GM19238 (cell line): ENCODE data around the gene OMP.

Experiments used
- DNase-seq: peaks from one replicate; pipeline ENCODE4 v3.0.0; 2011; ENCODE audit warnings: low spot score; ENCODE audit not compliant: insufficient read length

The OMP gene

GRCh38 chr11:77103319-77103718, 679 bp downstream of the OMP start:
- no peak for DNase-seq

GRCh38 chr11:77104727-77105126, 2.1 kb downstream of the OMP start:
- no peak for DNase-seq

DNA sequence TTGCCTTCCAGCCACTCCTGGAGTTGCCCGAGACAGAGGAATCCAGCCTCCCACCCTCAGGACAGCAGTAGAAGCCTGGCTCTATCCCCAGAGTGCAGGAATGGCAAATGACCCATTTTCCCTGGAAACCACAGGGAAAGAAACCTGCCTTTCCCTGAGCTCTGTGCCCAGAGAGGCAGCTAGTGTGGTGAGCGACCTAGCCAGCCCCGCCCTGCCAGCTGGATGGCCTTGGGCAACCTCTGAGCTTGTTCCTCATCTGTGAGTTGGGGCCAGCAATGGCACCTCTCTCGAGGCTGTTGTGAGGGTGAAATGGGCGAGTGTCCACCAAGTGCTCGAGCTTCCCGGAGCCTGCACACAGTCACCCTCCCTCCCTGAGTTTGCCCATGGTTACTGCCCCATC, 3.7 kb downstream of the OMP start:
- DNase-seq, result no peak

GRCh38 chr11:77106759-77107158, 4.1 kb downstream of the OMP start:
- DNase-seq, result no peak

- DNase-seq, result no peak
Observed at GRCh38 chr11:77107950-77108349, 5.3 kb downstream of the OMP start.

DNA sequence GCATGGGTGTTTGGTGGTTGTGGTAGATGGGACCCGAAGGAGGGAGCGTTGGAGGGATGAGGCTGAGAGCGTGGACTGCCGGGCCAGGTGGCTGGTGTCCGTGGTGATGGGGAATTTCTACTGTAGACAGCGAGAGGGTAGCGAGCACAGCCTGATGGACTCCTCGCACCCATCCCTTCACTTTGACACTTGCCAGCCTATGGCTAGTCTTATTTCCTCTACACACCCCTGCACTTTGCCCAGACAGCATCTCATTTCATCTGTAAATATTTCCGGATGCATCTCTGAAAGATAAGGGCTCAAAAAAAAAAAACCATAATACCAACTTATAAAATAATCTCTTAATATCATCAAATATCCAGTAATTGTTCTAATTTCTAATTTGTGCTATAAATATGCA, 5.8 kb downstream of the OMP start:
- DNase-seq, result no peak

GRCh38 chr11:77109236-77110019, 6.8 kb downstream of the OMP start:
- no peak for DNase-seq

DNA sequence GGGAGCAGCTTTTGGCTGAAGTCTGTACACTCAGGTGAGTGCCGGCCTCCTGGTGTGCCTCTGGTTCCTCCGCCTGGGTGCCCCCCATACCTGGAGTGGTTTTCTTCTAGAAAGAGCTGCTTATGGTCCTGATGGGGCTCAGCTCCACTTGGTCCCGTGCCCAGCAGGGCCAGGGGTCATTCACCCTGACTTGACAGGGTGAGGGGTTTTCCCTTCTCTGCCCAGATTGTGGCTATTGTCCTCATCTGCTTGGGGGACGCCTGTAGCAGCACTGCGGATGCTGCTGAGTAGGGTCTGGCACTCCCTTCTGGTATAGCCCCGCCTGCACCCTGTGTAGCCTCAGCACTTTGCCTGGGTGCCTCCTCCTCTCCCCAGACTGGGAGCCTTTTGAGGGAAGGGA, 8.2 kb downstream of the OMP start:
- no peak for DNase-seq

GRCh38 chr11:77111277-77111676, 8.6 kb downstream of the OMP start:
- DNase-seq, result no peak

- DNase-seq, result no peak
Observed at GRCh38 chr11:77111946-77112345, 9.3 kb downstream of the OMP start.

GRCh38 chr11:77112641-77113381, 10.2 kb downstream of the OMP start:
- no peak for DNase-seq

- no peak for DNase-seq
Observed at GRCh38 chr11:77113382-77114088, 10.9 kb downstream of the OMP start.

- no peak for DNase-seq
Observed at GRCh38 chr11:77114089-77114463, 11.4 kb downstream of the OMP start.

GRCh38 chr11:77115181-77115611, 12.6 kb downstream of the OMP start:
- DNase-seq, result no peak

GRCh38 chr11:77115956-77116355, 13.3 kb downstream of the OMP start:
- DNase-seq, result no peak

DNA sequence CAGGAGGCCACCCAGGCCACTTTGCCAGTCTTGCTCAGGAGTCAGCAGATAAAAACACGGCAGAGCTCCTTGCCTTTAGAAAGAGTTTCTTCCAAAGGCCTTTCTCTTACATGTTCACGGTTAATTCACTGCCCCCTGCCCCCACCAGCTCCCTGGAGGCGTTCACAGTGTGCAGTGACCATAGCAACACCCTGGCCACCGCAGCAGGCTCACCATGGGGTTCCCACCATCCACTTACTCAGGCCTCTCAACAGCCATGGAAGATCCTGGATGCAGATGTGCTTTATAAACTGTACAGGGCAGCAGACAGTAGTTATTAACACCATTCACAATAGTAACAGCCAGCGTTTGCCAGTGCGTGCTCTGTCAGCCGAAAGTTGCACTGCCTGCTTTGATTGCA, 14.9 kb downstream of the OMP start:
- no peak for DNase-seq

- no peak for DNase-seq
Observed at GRCh38 chr11:77118086-77118485, 15.4 kb downstream of the OMP start.

GRCh38 chr11:77118971-77119370, 16.3 kb downstream of the OMP start:
- no peak for DNase-seq

DNA sequence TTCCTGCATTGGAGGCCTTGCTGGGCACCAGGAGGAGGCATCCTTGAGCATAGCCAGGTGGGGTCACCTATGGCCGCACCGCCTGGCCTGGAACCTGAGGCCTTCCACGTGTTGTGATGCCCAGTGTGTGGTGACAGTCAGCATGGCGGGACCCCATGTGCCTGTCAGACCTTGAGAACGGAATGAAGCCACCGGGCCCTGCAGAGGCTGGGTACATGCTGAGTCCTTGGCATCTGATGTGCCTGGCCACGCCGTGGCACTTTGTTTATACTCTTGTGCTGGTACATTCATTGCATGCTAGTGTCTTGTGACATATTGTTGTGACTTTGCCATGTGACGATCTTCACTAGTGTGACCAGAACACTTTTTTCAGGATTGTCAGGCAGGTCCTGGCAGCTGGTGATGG, 16.9 kb downstream of the OMP start:
- DNase-seq, result no peak

GRCh38 chr11:77120571-77120970, 17.9 kb downstream of the OMP start:
- no peak for DNase-seq

DNA sequence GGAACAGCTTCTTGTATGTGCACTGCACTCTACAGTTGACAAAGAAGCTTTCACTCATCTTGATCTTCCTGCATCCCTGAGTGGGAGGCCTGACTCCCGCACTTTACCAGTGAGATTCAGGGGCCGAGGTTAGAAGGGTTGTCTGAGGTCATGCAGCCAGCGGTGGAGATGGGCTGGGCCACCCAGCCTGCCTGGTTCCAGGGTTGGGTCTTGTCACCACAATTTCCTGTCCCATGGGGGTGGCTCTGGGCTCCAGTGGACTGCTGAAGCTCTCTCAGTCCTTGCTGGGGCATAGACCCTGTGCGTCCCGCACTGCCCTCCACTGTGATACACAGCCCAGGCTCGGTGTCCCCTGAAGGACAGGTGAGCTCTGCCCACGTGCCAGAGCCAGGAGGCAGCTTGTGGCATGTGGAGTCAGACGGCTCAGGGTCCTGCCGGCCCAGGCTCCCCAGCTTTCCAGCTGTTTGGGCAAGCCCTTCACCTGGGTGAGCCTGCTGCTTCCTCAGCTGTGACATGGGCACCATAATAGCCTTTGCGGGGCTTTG, 18.5 kb downstream of the OMP start:
- no peak for DNase-seq
